DOHH2 (cell line): ENCODE data around the gene FSD1L.

Experiments
- CTCF ChIP-seq: fragments of 200-600 bp; sonication (generic); IDR thresholded peaks from one replicate; pipeline ENCODE4 v1.5.1; 2014; ENCODE audit warnings: antibody characterized with exemption, mild to moderate bottlenecking, low read depth, low read length; ENCODE audit not compliant: poor library complexity, severe bottlenecking
- EZH2phosphoT487 ChIP-seq: fragments of 200-600 bp; sonication (generic); IDR thresholded peaks from 2 replicates; pipeline ENCODE4 v1.6.1; 2017; ENCODE audit warnings: borderline replicate concordance, mild to moderate bottlenecking, antibody characterized with exemption, low read length, moderate library complexity, mixed read lengths

GRCh38 chr9:105435453-105435852 lies 12.4 kb upstream of the FSD1L start:
- TF ChIP-seq EZH2phosphoT487 (no peak), CTCF (no peak)
